ENCODE data around the gene SLC8A1. TPM values are rescaled to one million over a fixed set of nuclear protein-coding genes. Genes with fewer than 3 reads are reported as not detected.

SLC8A1 gene
- total and polyA plus RNA-seq, 2 donors: 0.46 to 20.4 TPM

DNA sequence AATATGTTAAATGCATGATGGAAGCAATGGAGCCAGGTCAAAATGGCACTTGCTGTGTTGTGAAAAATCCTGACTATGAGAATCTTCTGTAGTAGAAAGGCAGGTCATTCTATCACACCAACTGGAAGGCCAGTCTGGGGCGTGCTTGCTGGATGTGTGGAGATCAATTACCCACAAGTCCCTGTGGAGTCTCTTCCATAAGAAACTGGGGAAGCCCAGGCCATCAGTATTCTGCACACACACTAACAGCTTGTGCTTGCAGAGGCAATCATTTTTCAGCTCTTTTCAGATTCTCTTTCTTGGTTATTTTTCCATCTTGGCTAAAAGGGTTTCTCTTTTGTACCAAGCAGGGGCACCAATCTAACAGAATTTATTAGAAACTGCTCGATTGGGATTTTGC, 190.8 kb downstream of the SLC8A1 start:
- H3K9me3 ChIP-seq (ENCODE audit: control insufficient read depth in 2 of 2, insufficient read depth in 1 of 2, low read length in 1 of 2): no peaks in the 10 kb centered on the region
- no peak for DNase-seq (ENCODE audit: low read depth in 6 of 9, low spot score in 9 of 9)
- H3K27ac ChIP-seq (ENCODE audit: low read depth in 1 of 2, low read length in 1 of 2): no peak overlapping the region
- H3K4me1 ChIP-seq (ENCODE audit: control insufficient read depth in 2 of 2, insufficient read depth in 2 of 2, low read length in 2 of 2): no peaks in the 10 kb centered on the region
- no peak overlapping the region for H3K4me3 ChIP-seq (ENCODE audit: low read length in 2 of 2)
- H3K36me3 ChIP-seq (ENCODE audit: control insufficient read depth in 2 of 2, insufficient read depth in 2 of 2, low read length in 1 of 2): no peaks in the 10 kb centered on the region
- WGBS: 97% methylated on average over 2 of the region's 2 CpGs
- no peaks in the 10 kb centered on the region for H3K27me3 ChIP-seq (ENCODE audit: control insufficient read depth in 2 of 2, insufficient read depth in 1 of 2, low read length in 1 of 2)

- 45% methylated on average over 2 of the region's 2 CpGs for WGBS
- no peak overlapping the region for H3K4me3 ChIP-seq (ENCODE audit: low read length in 2 of 2)
- no peaks in the 10 kb centered on the region for H3K9me3 ChIP-seq (ENCODE audit: control insufficient read depth in 2 of 2, insufficient read depth in 1 of 2, low read length in 1 of 2)
- H3K4me1 ChIP-seq (ENCODE audit: control insufficient read depth in 2 of 2, insufficient read depth in 2 of 2, low read length in 2 of 2): no peaks in the 10 kb centered on the region
- no peaks in the 10 kb centered on the region for H3K27me3 ChIP-seq (ENCODE audit: control insufficient read depth in 2 of 2, insufficient read depth in 1 of 2, low read length in 1 of 2)
- no peak overlapping the region for H3K27ac ChIP-seq (ENCODE audit: low read depth in 1 of 2, low read length in 1 of 2)
- no peak for DNase-seq (ENCODE audit: low read depth in 6 of 9, low spot score in 9 of 9)
- H3K36me3 ChIP-seq (ENCODE audit: control insufficient read depth in 2 of 2, insufficient read depth in 2 of 2, low read length in 1 of 2): no peaks in the 10 kb centered on the region
These were observed 191.5 kb downstream of the SLC8A1 start for GRCh38 chr2:40260437-40260836.

GRCh38 chr2:40259900-40260299, 192.0 kb downstream of the SLC8A1 start:
- DNase-seq (ENCODE audit: low read depth in 6 of 9, low spot score in 9 of 9): no peak
- WGBS: 98% methylated on average over 1 of the region's 1 CpG
- Histone ChIP-seq H3K4me1 (ENCODE audit: control insufficient read depth in 2 of 2, insufficient read depth in 2 of 2, low read length in 2 of 2) (no peaks in the 10 kb centered on the region), H3K27me3 (ENCODE audit: control insufficient read depth in 2 of 2, insufficient read depth in 1 of 2, low read length in 1 of 2) (no peaks in the 10 kb centered on the region), H3K9me3 (ENCODE audit: control insufficient read depth in 2 of 2, insufficient read depth in 1 of 2, low read length in 1 of 2) (no peaks in the 10 kb centered on the region), H3K36me3 (ENCODE audit: control insufficient read depth in 2 of 2, insufficient read depth in 2 of 2, low read length in 1 of 2) (no peaks in the 10 kb centered on the region), H3K4me3 (ENCODE audit: low read length in 2 of 2) (no peak overlapping the region), H3K27ac (ENCODE audit: low read depth in 1 of 2, low read length in 1 of 2) (no peak overlapping the region)

DNA sequence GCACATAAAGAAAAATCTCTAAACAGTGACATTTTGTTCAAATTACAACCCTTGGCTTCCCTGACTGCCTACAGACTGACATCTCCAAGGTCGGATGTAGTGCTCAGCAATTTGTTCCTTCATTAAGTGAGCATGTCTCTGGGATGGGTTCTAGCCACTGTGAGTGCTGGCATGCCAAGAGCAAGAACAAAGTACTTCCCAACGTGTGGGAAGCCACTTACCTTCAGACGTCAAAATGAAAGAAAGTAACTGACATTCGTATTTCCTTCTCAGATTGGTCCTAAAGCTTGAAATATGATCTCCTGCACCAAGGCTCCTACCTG, 193.8 kb downstream of the SLC8A1 start:
- Histone ChIP-seq H3K9me3 (ENCODE audit: control insufficient read depth in 2 of 2, insufficient read depth in 1 of 2, low read length in 1 of 2) (no peaks in the 10 kb centered on the region), H3K36me3 (ENCODE audit: control insufficient read depth in 2 of 2, insufficient read depth in 2 of 2, low read length in 1 of 2) (no peaks in the 10 kb centered on the region), H3K27ac (ENCODE audit: low read depth in 1 of 2, low read length in 1 of 2) (no peak overlapping the region), H3K4me1 (ENCODE audit: control insufficient read depth in 2 of 2, insufficient read depth in 2 of 2, low read length in 2 of 2) (no peaks in the 10 kb centered on the region), H3K4me3 (ENCODE audit: low read length in 2 of 2) (no peak overlapping the region), H3K27me3 (ENCODE audit: control insufficient read depth in 2 of 2, insufficient read depth in 1 of 2, low read length in 1 of 2) (no peaks in the 10 kb centered on the region)
- WGBS: 95% methylated on average over 4 of the region's 4 CpGs
- no peak for DNase-seq (ENCODE audit: low read depth in 6 of 9, low spot score in 9 of 9)

GRCh38 chr2:40257340-40258134, 194.4 kb downstream of the SLC8A1 start:
- Histone ChIP-seq H3K4me1 (ENCODE audit: control insufficient read depth in 2 of 2, insufficient read depth in 2 of 2, low read length in 2 of 2) (no peaks in the 10 kb centered on the region), H3K27me3 (ENCODE audit: control insufficient read depth in 2 of 2, insufficient read depth in 1 of 2, low read length in 1 of 2) (no peaks in the 10 kb centered on the region), H3K36me3 (ENCODE audit: control insufficient read depth in 2 of 2, insufficient read depth in 2 of 2, low read length in 1 of 2) (no peaks in the 10 kb centered on the region), H3K27ac (ENCODE audit: low read depth in 1 of 2, low read length in 1 of 2) (no peak overlapping the region), H3K4me3 (ENCODE audit: low read length in 2 of 2) (no peak overlapping the region), H3K9me3 (ENCODE audit: control insufficient read depth in 2 of 2, insufficient read depth in 1 of 2, low read length in 1 of 2) (no peaks in the 10 kb centered on the region)
- WGBS: 98% methylated on average over 7 of the region's 7 CpGs
- no peak for DNase-seq (ENCODE audit: low read depth in 6 of 9, low spot score in 9 of 9)

DNA sequence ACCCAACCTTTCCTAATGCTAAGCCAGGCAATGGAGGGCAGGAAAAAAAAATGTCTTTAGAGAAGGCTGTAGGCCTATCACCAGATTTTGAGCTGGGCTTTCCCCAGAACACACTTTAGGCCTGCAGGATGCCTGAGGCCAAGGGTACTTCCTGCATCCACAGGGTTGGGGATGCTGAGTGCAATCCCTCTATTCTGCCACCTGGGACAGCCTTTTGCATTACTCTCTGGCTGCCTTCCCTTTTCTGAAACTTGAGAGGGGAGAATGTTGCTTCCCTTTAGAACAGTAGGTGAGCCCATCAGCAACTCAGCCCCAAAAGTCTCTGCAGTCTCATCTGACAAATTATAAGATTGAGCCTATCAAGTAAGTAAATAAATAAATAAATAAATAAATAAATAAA, 195.2 kb downstream of the SLC8A1 start:
- H3K27ac ChIP-seq (ENCODE audit: low read depth in 1 of 2, low read length in 1 of 2): no peak overlapping the region
- no peaks in the 10 kb centered on the region for H3K27me3 ChIP-seq (ENCODE audit: control insufficient read depth in 2 of 2, insufficient read depth in 1 of 2, low read length in 1 of 2)
- H3K9me3 ChIP-seq (ENCODE audit: control insufficient read depth in 2 of 2, insufficient read depth in 1 of 2, low read length in 1 of 2): no peaks in the 10 kb centered on the region
- H3K36me3 ChIP-seq (ENCODE audit: control insufficient read depth in 2 of 2, insufficient read depth in 2 of 2, low read length in 1 of 2): no peaks in the 10 kb centered on the region
- H3K4me3 ChIP-seq (ENCODE audit: low read length in 2 of 2): no peak overlapping the region
- no peaks in the 10 kb centered on the region for H3K4me1 ChIP-seq (ENCODE audit: control insufficient read depth in 2 of 2, insufficient read depth in 2 of 2, low read length in 2 of 2)
- peak in 1 of 9 donors; percentile 14 for DNase-seq (ENCODE audit: low read depth in 6 of 9, low spot score in 9 of 9)

GRCh38 chr2:40256008-40256407, 195.9 kb downstream of the SLC8A1 start:
- whole genome bisulfite sequencing: 90% methylated on average over 6 of the region's 6 CpGs
- Histone ChIP-seq H3K9me3 (ENCODE audit: control insufficient read depth in 2 of 2, insufficient read depth in 1 of 2, low read length in 1 of 2) (no peaks in the 10 kb centered on the region), H3K27ac (ENCODE audit: low read depth in 1 of 2, low read length in 1 of 2) (no peak overlapping the region), H3K4me1 (ENCODE audit: control insufficient read depth in 2 of 2, insufficient read depth in 2 of 2, low read length in 2 of 2) (no peaks in the 10 kb centered on the region), H3K4me3 (ENCODE audit: low read length in 2 of 2) (no peak overlapping the region), H3K27me3 (ENCODE audit: control insufficient read depth in 2 of 2, insufficient read depth in 1 of 2, low read length in 1 of 2) (no peaks in the 10 kb centered on the region), H3K36me3 (ENCODE audit: control insufficient read depth in 2 of 2, insufficient read depth in 2 of 2, low read length in 1 of 2) (no peaks in the 10 kb centered on the region)
- no peak for DNase-seq (ENCODE audit: low read depth in 6 of 9, low spot score in 9 of 9)

DNA sequence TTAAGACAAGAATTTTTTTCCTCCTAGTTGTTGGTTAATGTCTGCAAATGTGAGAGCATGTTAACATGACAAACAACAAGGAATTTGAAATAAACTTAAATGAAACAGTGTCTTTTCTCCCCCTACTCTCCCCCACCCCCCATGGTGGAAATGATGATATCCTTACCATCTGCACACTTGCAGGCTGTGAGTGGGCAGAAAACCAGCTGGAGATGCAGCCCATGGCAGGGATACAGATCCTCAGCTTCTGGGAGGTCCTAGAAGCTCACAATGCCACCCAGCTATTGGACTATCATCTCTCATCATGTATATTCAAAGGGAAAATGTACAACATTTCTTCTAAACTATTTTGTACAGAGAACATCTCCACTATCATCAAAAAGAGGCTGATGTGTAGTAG, 196.8 kb downstream of the SLC8A1 start:
- no peaks in the 10 kb centered on the region for H3K36me3 ChIP-seq (ENCODE audit: control insufficient read depth in 2 of 2, insufficient read depth in 2 of 2, low read length in 1 of 2)
- H3K9me3 ChIP-seq (ENCODE audit: control insufficient read depth in 2 of 2, insufficient read depth in 1 of 2, low read length in 1 of 2): no peaks in the 10 kb centered on the region
- H3K4me1 ChIP-seq (ENCODE audit: control insufficient read depth in 2 of 2, insufficient read depth in 2 of 2, low read length in 2 of 2): no peaks in the 10 kb centered on the region
- no peak for DNase-seq (ENCODE audit: low read depth in 6 of 9, low spot score in 9 of 9)
- no peak overlapping the region for H3K4me3 ChIP-seq (ENCODE audit: low read length in 2 of 2)
- H3K27me3 ChIP-seq (ENCODE audit: control insufficient read depth in 2 of 2, insufficient read depth in 1 of 2, low read length in 1 of 2): no peaks in the 10 kb centered on the region
- no peak overlapping the region for H3K27ac ChIP-seq (ENCODE audit: low read depth in 1 of 2, low read length in 1 of 2)

DNA sequence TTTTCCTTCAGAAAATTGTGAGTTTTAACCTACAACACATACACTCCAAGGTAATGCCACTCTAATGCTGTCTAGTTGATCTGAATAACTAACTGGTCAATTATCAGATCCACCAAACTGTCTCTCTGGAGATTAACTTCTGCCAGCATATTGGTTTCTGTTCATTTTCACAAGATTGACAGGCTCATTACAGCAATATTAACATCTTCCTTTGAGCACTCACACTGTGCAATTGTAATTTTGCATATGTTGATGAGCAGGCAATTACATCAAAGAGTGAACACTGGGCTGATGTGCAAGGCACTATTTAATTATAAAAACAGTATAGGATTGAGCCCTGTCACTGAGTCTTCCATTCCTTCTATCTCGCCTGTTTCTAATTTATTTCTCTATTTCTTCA, 197.3 kb downstream of the SLC8A1 start:
- Histone ChIP-seq H3K4me3 (ENCODE audit: low read length in 2 of 2) (no peak overlapping the region), H3K9me3 (ENCODE audit: control insufficient read depth in 2 of 2, insufficient read depth in 1 of 2, low read length in 1 of 2) (no peaks in the 10 kb centered on the region), H3K27ac (ENCODE audit: low read depth in 1 of 2, low read length in 1 of 2) (no peak overlapping the region), H3K36me3 (ENCODE audit: control insufficient read depth in 2 of 2, insufficient read depth in 2 of 2, low read length in 1 of 2) (no peaks in the 10 kb centered on the region), H3K4me1 (ENCODE audit: control insufficient read depth in 2 of 2, insufficient read depth in 2 of 2, low read length in 2 of 2) (no peaks in the 10 kb centered on the region), H3K27me3 (ENCODE audit: control insufficient read depth in 2 of 2, insufficient read depth in 1 of 2, low read length in 1 of 2) (no peaks in the 10 kb centered on the region)
- DNase-seq (ENCODE audit: low read depth in 6 of 9, low spot score in 9 of 9): no peak
- 99% methylated on average over 1 of the region's 1 CpG for WGBS

GRCh38 chr2:40251137-40251536, 200.8 kb downstream of the SLC8A1 start:
- no peaks in the 10 kb centered on the region for H3K4me1 ChIP-seq (ENCODE audit: control insufficient read depth in 2 of 2, insufficient read depth in 2 of 2, low read length in 2 of 2)
- 79% methylated on average over 2 of the region's 2 CpGs for WGBS
- no peaks in the 10 kb centered on the region for H3K9me3 ChIP-seq (ENCODE audit: control insufficient read depth in 2 of 2, insufficient read depth in 1 of 2, low read length in 1 of 2)
- H3K4me3 ChIP-seq (ENCODE audit: low read length in 2 of 2): no peak overlapping the region
- DNase-seq (ENCODE audit: low read depth in 6 of 9, low spot score in 9 of 9): no peak
- H3K27me3 ChIP-seq (ENCODE audit: control insufficient read depth in 2 of 2, insufficient read depth in 1 of 2, low read length in 1 of 2): no peaks in the 10 kb centered on the region
- H3K36me3 ChIP-seq (ENCODE audit: control insufficient read depth in 2 of 2, insufficient read depth in 2 of 2, low read length in 1 of 2): no peaks in the 10 kb centered on the region
- no peak overlapping the region for H3K27ac ChIP-seq (ENCODE audit: low read depth in 1 of 2, low read length in 1 of 2)

All from thymus (tissue), 11 donors.